ENCODE results near the gene PLEKHF1. TPM values are rescaled to one million over a fixed set of nuclear protein-coding genes. Genes with fewer than 3 reads are reported as not detected.
A peak's percentile ranks its signal among the peaks of the same experiment; 100 is the strongest.

The PLEKHF1 gene
- total and polyA plus RNA-seq, 7 donors: 1.2 to 34.6 (median 19.4) TPM

- H3K9me3 ChIP-seq: peaks cover 0 to 5% (median 0%) of the 10 kb centered on the region in 4 donors
- H3K36me3 ChIP-seq: no peaks in the 10 kb centered on the region
- no peaks in the 10 kb centered on the region for H3K27me3 ChIP-seq
- no peak overlapping the region for H3K27ac ChIP-seq
- H3K4me3 ChIP-seq: no peak overlapping the region
- 64 to 66% methylated on average over 7 of the region's 7 CpGs for WGBS, 2 donors
- peaks cover 0 to 4% (median 0%) of the 10 kb centered on the region in 4 donors for H3K4me1 ChIP-seq
- peak; percentile 2 for DNase-seq
- TF ChIP-seq POLR2A (IDR thresholded peaks at IDR 0.05) (no peak), EP300 (IDR thresholded peaks at IDR 0.05) (no peak), POLR2AphosphoS5 (IDR thresholded peaks at IDR 0.05) (no peak), CTCF (IDR thresholded peaks at IDR 0.05) (no peak)
- intact Hi-C loops (cut with DNase I): no loop called here
Measured at GRCh38 chr19:29650772-29651387, 14.4 kb upstream of the PLEKHF1 start.

- Histone ChIP-seq H3K27me3 (no peaks in the 10 kb centered on the region), H3K36me3 (no peaks in the 10 kb centered on the region), H3K27ac (no peak overlapping the region), H3K9me3 (peaks cover 0 to 5% (median 0%) of the 10 kb centered on the region in 4 donors), H3K4me3 (no peak overlapping the region), H3K4me1 (no peaks in the 10 kb centered on the region)
- intact Hi-C loops (cut with DNase I): no loop called here
- DNase-seq: peak; percentile 8
- TF ChIP-seq EP300 (IDR thresholded peaks at IDR 0.05): no peak
- no peak for TF ChIP-seq POLR2AphosphoS5 (IDR thresholded peaks at IDR 0.05)
- no peak for TF ChIP-seq CTCF (IDR thresholded peaks at IDR 0.05)
- TF ChIP-seq POLR2A (IDR thresholded peaks at IDR 0.05): no peak
- WGBS, 2 donors: 70 to 84% methylated on average over 7 of the region's 7 CpGs
Measured at GRCh38 chr19:29651622-29652394, 13.5 kb upstream of the PLEKHF1 start.

DNA sequence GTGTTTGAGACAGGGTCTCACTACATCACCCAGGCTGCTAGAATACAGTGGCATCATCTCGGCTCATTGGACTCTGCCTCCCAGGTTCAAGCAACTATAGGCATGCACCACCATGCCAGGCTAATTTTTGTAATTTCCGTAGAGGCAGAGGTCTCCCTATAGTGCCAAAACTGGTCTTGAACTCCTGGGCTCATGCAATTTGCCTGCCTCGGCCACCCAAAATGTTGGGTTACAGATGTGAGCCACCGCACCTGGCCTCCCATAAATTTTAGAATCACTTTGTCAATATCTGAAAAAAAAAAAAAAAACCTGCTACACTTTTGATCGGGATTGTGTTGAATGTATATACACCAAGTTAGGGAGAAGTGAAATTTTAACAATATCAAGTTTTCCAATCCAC is 11.9 kb upstream of the PLEKHF1 start:
- Histone ChIP-seq H3K27ac (no peak overlapping the region), H3K4me3 (no peak overlapping the region), H3K9me3 (peaks cover 0 to 5% (median 0%) of the 10 kb centered on the region in 4 donors), H3K36me3 (no peaks in the 10 kb centered on the region), H3K27me3 (no peaks in the 10 kb centered on the region), H3K4me1 (no peaks in the 10 kb centered on the region)
- no peak for TF ChIP-seq POLR2A (IDR thresholded peaks at IDR 0.05)
- TF ChIP-seq CTCF (IDR thresholded peaks at IDR 0.05): no peak
- no peak for TF ChIP-seq EP300 (IDR thresholded peaks at IDR 0.05)
- no peak for TF ChIP-seq POLR2AphosphoS5 (IDR thresholded peaks at IDR 0.05)
- 88 to 91% methylated on average over 5 of the region's 5 CpGs for WGBS, 2 donors
- DNase-seq: peak; percentile 6
- intact Hi-C loops (cut with DNase I): no loop called here

GRCh38 chr19:29655648-29656335 is 9.5 kb upstream of the PLEKHF1 start:
- intact Hi-C loops (cut with DNase I): no loop called here
- Histone ChIP-seq H3K27ac (no peak overlapping the region), H3K9me3 (peaks cover 0 to 5% (median 0%) of the 10 kb centered on the region in 4 donors), H3K27me3 (no peaks in the 10 kb centered on the region), H3K4me1 (peaks cover 0 to 4% (median 0%) of the 10 kb centered on the region in 4 donors), H3K4me3 (no peak overlapping the region), H3K36me3 (no peaks in the 10 kb centered on the region)
- TF ChIP-seq POLR2A (IDR thresholded peaks at IDR 0.05) (no peak), POLR2AphosphoS5 (IDR thresholded peaks at IDR 0.05) (no peak), EP300 (IDR thresholded peaks at IDR 0.05) (no peak), CTCF (IDR thresholded peaks at IDR 0.05) (no peak)
- WGBS, 2 donors: 53 to 67% methylated on average over 4 of the region's 4 CpGs
- peak; percentile 29 for DNase-seq
